Transverse colon (tissue), 4 donors: ENCODE data around the gene TRIP13. TPM values are rescaled to one million over a fixed set of nuclear protein-coding genes. Genes with fewer than 3 reads are reported as not detected.

Experiments
- DNase-seq: peaks from one replicate; pipeline ENCODE4 v3.0.0-alpha.2; 2019
- H3K27ac ChIP-seq, 4 donors: fragments of 200-600 bp; sonication (generic); 2 replicates each; pipeline ENCODE4 v1.5.1; 2016 to 2018; ENCODE audit warnings: inconsistent platforms in 4 of 4
- H3K27me3 ChIP-seq: fragments of 200-600 bp; sonication (generic); 2 replicates; pipeline ENCODE4 v1.5.1; 2017; ENCODE audit warnings: inconsistent platforms
- H3K36me3 ChIP-seq, 4 donors: fragments of 200-600 bp; sonication (generic); 2 replicates each; pipeline ENCODE4 v1.5.1; 2017 to 2019; ENCODE audit warnings: inconsistent platforms in 4 of 4
- H3K4me1 ChIP-seq, 4 donors: fragments of 200-600 bp; sonication (generic); 2 replicates each; pipeline ENCODE4 v1.5.1; 2017 to 2020; ENCODE audit warnings: inconsistent platforms in 4 of 4
- H3K4me3 ChIP-seq, 4 donors: fragments of 200-600 bp; sonication (generic); 1 replicate in 1 of 4; 2 replicates in 3 of 4; pipeline versions ENCODE4 v1.5.1 to v1.6.1; 2017 to 2019; ENCODE audit warnings: inconsistent platforms in 4 of 4
- H3K9me3 ChIP-seq, 2 donors: fragments of 200-600 bp; sonication (generic); 2 replicates each; pipeline ENCODE4 v1.5.1; 2017 to 2019; ENCODE audit warnings: inconsistent platforms in 2 of 2
- EP300 ChIP-seq: sonication (generic); formaldehyde crosslinking; IDR thresholded peaks from one replicate; pipeline ENCODE4 v1.6.1; 2017; ENCODE audit warnings: antibody characterized with exemption, low read depth
- POLR2A ChIP-seq: fragments of 450-650 bp; IDR thresholded peaks from one replicate; pipeline ENCODE4 v1.6.1; 2016; ENCODE audit warnings: antibody characterized with exemption, mild to moderate bottlenecking, moderate library complexity
- POLR2AphosphoS5 ChIP-seq, 3 donors: sonication (generic); formaldehyde crosslinking; IDR thresholded peaks; one replicate each; pipeline ENCODE4 v1.6.1; 2016; ENCODE audit warnings: antibody characterized with exemption in 3 of 3
- WGBS, 2 donors: methylation state at CpG; one replicate each; pipeline ENCODE4 v1.1.5; 2018; ENCODE audit warnings: low coverage in 1 of 2; 5-methylcytosine and 5-hydroxymethylcytosine counted together
- in situ Hi-C, 4 donors: fragments of 200-750 bp; cut with MboI; loops; one replicate each; pipeline versions ENCODE4 v1.15.0 to v1.15.1; 2017; ENCODE audit warnings: low sequenced_read_pairs in 3 of 4, low pct_ligation_motif_present in 1 of 4, low pct_unique_long_range_greater_than_20kb in 1 of 4
- intact Hi-C: fragments of 100-400 bp; cut with DNase I; formaldehyde crosslinking; loops from one replicate; pipeline ENCODE4 v1.15.1; 2023; ENCODE audit warnings: low total_unique reads
- total RNA-seq, 4 donors: library from RNA; depleted of rRNA; stranded (reverse); fragments of >200 nt; gene quantifications; one replicate each; pipeline ENCODE4 v1.1.0, GENCODE V29; 2016
- TF ChIP-seq, protein P1 (sequence below), 5 experiments: fragments of 200-600 bp in 3 of 5; fragments of 450-650 bp in 2 of 5; sonication (generic) in 3 of 5; IDR thresholded peaks; 1 replicate in 2 of 5; 2 replicates in 3 of 5; pipeline ENCODE4 v1.5.1; 2016 to 2017; ENCODE audit warnings: antibody characterized with exemption in 5 of 5, inconsistent platforms in 3 of 5, mild to moderate bottlenecking in 2 of 5, moderate library complexity in 1 of 5

TRIP13 gene
- total RNA-seq, 4 donors from 2014 or later: 0.41 to 4.1 (median 2.2) TPM; not detected in 1

GRCh38 chr5:907366-907910 is 14.8 kb downstream of the TRIP13 start:
- H3K9me3 ChIP-seq: no peaks in the 10 kb centered on the region
- no peak overlapping the region for H3K4me3 ChIP-seq
- TF ChIP-seq POLR2AphosphoS5 (IDR thresholded peaks at IDR 0.05): no peak
- TF ChIP-seq EP300: no peak
- TF ChIP-seq POLR2A: no peak
- TF ChIP-seq, protein P1, sequence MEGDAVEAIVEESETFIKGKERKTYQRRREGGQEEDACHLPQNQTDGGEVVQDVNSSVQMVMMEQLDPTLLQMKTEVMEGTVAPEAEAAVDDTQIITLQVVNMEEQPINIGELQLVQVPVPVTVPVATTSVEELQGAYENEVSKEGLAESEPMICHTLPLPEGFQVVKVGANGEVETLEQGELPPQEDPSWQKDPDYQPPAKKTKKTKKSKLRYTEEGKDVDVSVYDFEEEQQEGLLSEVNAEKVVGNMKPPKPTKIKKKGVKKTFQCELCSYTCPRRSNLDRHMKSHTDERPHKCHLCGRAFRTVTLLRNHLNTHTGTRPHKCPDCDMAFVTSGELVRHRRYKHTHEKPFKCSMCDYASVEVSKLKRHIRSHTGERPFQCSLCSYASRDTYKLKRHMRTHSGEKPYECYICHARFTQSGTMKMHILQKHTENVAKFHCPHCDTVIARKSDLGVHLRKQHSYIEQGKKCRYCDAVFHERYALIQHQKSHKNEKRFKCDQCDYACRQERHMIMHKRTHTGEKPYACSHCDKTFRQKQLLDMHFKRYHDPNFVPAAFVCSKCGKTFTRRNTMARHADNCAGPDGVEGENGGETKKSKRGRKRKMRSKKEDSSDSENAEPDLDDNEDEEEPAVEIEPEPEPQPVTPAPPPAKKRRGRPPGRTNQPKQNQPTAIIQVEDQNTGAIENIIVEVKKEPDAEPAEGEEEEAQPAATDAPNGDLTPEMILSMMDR (IDR thresholded peaks at IDR 0.05): no peak
- no peak overlapping the region for H3K27ac ChIP-seq
- intact Hi-C loops: loop anchor here (10.0 kb wide), 1 partner anchor 443 kb away; no protein-coding TSS in a partner anchor
- 96% methylated on average over 7 of the region's 7 CpGs; no CpG with 5 or more reads in 1 of the 2 donors for WGBS, 2 donors
- H3K27me3 ChIP-seq: no peaks in the 10 kb centered on the region
- H3K4me1 ChIP-seq: peaks cover 0 to 2% (median 0%) of the 10 kb centered on the region in 4 donors
- no peak for DNase-seq
- in situ Hi-C loops: loop anchor here in 2 of 4 donors (10.0 to 25.0 kb wide), 2 partner anchors 243 to 245 kb away; no protein-coding TSS in a partner anchor
- H3K36me3 ChIP-seq: no peaks in the 10 kb centered on the region

GRCh38 chr5:908172-908571 is 15.5 kb downstream of the TRIP13 start:
- Histone ChIP-seq H3K4me3 (no peak overlapping the region), H3K9me3 (no peaks in the 10 kb centered on the region), H3K36me3 (no peaks in the 10 kb centered on the region), H3K27ac (no peak overlapping the region), H3K4me1 (no peaks in the 10 kb centered on the region), H3K27me3 (no peaks in the 10 kb centered on the region)
- intact Hi-C loops (loop anchor here (10.0 kb wide), 1 partner anchor 443 kb away; no protein-coding TSS in a partner anchor), in situ Hi-C loops (loop anchor here in 2 of 4 donors (10.0 to 25.0 kb wide), 2 partner anchors 243 to 246 kb away; no protein-coding TSS in a partner anchor)
- TF ChIP-seq POLR2AphosphoS5 (IDR thresholded peaks at IDR 0.05) (no peak), EP300 (no peak), POLR2A (no peak)
- TF ChIP-seq, protein P1 (IDR thresholded peaks at IDR 0.05): no peak
- no peak for DNase-seq
- WGBS, 2 donors: 93 to 95% methylated on average over 3 to 16 of the region's 16 CpGs

GRCh38 chr5:909086-909485 is 16.4 kb downstream of the TRIP13 start:
- 88 to 96% methylated on average over 4 to 8 of the region's 8 CpGs for WGBS, 2 donors
- Histone ChIP-seq H3K27me3 (no peaks in the 10 kb centered on the region), H3K4me3 (no peak overlapping the region), H3K9me3 (no peaks in the 10 kb centered on the region), H3K27ac (no peak overlapping the region), H3K36me3 (no peaks in the 10 kb centered on the region), H3K4me1 (no peaks in the 10 kb centered on the region)
- TF ChIP-seq EP300 (no peak), POLR2A (no peak), POLR2AphosphoS5 (IDR thresholded peaks at IDR 0.05) (no peak)
- TF ChIP-seq, protein P1 (IDR thresholded peaks at IDR 0.05): no peak
- in situ Hi-C loops: loop anchor here in 2 of 4 donors (10.0 to 25.0 kb wide), 2 partner anchors 244 to 247 kb away; no protein-coding TSS in a partner anchor
- DNase-seq: no peak
- intact Hi-C loops: loop anchor here (10.0 kb wide), 1 partner anchor 444 kb away; no protein-coding TSS in a partner anchor

DNA sequence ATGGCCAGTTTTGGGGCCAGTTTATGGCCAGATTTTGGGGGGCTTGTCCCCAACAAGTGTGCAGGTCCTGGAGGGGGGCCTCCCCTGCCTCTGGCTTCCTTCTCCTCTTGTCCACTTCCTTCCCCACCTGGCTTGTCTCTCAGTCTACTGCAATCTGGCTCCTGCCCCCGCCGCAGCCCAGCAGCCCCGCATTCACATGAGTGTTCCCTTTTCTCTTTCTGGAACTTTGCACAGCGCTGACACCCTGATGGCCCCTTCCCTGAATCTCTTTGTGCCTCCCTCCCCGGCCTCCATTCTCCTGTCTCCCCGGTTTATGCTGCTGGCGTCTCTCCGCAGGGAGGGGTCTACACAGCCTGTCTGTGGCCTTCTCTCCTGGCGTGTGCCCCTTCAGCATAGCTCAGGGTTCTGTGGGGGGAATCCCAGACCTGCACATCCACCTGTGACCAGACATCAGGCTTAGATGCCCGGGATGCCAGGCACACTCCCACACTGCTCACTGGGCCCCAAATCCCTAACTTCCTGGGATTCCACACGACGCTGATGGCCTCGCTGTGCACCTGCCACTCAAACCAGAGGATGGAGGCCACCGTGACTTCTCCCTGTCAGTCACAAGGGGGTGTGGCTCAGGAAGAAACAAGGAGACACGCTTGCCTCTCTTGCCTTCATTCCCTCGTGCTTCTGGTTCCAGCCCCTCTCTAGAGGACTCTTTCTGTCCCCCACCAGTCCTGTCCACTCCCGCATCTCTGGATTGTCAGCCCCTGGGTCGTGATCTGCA is 17.5 kb downstream of the TRIP13 start:
- no peaks in the 10 kb centered on the region for H3K36me3 ChIP-seq
- no peak overlapping the region for H3K4me3 ChIP-seq
- TF ChIP-seq POLR2A: no peak
- no peaks in the 10 kb centered on the region for H3K27me3 ChIP-seq
- in situ Hi-C loops: loop anchor here in 2 of 4 donors (10.0 to 25.0 kb wide), 2 partner anchors 245 to 248 kb away; no protein-coding TSS in a partner anchor
- DNase-seq: no peak
- no peak overlapping the region for H3K27ac ChIP-seq
- intact Hi-C loops: loop anchor here (10.0 kb wide), 1 partner anchor 445 kb away; no protein-coding TSS in a partner anchor
- H3K4me1 ChIP-seq: no peaks in the 10 kb centered on the region
- H3K9me3 ChIP-seq: no peaks in the 10 kb centered on the region
- WGBS, 2 donors: 96 to 98% methylated on average over 9 to 18 of the region's 18 CpGs
